ENCODE results near the gene PREX1.
"Not testable (repeated sequence)": the region's sequence is repeated elsewhere in the genome, so short reads cannot be mapped to it uniquely, and the experiment has no call there.

Gene PREX1

DNA sequence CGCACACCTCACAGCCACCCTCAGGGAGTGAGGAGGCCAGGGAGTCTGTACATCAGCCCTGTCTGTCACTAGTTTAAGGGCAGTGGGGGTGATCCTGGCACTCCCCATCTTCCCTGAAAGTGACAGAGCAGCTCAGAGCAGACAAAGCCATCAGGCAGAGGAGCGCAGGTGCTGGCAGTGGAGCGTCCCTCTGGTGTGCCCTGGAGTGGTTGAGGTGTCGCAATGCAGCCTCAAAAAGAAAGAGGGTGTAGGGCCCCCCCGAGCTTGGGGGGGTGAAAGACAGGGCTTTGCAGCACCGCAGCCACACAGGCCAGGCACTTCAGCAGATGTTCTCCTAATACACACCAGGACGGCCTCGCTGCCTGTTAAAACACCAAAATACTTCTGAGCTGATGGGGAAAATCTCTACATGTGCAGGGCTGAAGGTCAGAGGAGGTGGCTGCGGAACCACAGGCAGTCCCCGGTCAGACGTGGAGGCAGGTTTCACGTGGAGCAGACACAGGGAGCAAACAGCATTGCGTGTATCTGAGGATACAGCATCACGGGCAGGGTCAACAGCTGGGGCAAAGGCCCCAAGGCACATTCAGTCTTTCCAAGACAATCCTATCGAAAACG lies 69.5 kb downstream of the PREX1 start:
- no peak for DNase-seq (ENCODE audit: low read depth, low spot score)

DNA sequence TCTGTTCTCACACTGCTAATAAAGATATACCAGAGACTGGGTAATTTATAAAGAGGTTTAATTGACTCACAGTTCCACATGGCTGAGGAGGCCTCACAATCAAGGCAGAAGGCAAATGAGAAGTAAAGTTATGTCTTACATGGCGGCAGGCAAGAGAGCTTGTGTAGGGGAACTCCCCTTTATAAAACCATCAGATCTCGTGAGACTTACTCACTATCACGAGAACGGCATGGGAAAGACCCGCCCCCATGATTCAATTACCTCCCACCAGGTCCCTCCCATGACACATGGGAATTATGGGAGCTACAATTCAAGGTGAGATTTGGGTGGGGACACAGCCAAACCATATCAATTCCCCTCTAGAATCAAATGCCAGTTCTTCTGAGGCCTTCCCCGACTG lies 71.0 kb downstream of the PREX1 start:
- DNase-seq (ENCODE audit: low read depth, low spot score): not testable (repeated sequence)

GRCh38 chr20:48754292-48754691 lies 73.5 kb downstream of the PREX1 start:
- peak; percentile 19 for DNase-seq (ENCODE audit: low read depth, low spot score)

DNA sequence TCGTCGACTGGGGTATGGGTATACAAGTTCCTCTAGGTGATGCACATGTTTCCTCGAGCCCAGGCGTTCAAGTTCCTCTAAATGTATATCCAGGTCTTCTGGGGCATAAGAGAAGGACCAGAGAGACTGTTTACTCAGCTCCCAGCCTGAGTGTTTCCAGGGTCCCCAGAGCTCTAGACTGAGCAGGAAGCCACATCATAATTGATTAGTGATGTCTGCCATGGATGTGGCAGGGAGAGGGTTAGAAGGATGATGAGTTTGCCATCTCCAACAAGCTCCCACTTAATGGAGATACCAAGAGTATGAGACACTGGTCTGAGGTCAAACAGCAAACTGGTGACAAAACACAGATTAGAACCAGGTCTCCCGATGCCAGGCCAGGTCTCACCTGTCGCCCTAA lies 74.8 kb downstream of the PREX1 start:
- DNase-seq (ENCODE audit: low read depth, low spot score): no peak

DNA sequence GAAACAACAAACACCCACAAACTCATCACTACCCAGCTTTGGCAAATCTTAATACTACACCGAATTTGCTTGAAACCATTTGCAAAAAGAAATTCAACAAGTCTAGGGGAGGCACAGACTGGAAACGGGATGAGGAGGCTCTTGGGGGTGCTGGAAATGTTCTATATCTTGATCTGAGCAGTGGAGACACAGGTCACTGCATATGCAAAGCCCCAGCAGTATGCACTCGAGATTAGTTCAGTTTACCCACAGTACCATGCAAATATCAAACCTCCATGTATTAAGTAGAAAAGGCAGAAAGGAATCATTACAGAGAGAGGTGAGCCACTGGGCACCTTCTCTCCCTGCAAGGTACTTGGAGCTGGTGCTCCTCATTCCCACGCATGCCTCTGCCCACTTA lies 75.9 kb downstream of the PREX1 start:
- DNase-seq (ENCODE audit: low read depth, low spot score): no peak

DNA sequence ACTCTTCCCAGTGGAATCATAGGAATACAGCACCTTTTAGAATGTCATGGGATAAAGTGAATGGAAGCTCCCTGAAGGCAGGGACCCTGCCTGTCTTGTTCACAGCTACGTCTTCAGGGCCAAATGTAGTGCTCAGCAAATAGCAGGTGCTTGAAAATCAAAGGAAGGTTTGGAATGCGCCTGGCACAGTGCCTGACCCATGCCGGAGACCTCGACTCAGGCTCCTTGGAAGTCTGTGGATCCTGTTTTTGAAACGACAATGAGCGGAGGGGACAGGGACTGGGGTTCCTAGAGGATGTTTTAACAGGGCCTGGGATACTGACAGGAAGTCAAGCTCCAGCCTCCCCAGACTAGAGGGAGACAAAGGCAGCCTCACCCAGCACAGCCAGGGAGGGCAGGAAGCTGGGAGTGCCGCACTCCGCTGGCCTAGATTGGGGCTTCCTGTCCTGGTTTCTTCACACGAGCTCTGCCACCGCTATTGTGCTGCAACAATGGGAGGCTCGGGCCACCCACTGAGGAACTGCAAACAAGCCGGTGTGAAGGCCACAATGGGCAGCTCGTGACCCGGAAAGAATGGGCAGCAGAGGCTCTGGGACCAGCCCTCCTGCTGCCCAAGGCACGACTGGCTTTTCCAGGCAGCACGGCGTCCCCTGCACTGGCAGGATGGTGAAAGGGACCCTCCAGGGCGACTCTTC lies 76.7 kb downstream of the PREX1 start:
- DNase-seq (ENCODE audit: low read depth, low spot score): peak; percentile 77

DNA sequence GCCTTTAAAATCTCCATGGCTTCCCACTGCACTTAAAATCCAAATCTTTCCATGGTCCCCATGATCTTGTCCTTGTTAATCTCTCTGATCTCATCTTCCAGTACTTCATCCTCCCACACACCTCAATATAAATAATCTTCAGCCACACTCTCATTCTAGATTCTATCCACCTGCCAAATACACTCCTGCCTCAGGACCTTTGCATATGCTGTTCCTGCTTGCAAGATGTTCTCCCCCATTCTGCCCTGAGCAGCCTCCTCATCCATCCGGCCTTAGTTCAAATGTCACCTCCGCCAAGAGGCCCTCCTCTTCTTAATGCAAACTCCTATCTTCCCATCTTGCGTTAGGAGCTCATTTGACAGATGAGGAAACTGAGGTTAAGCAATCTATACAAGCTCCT lies 77.4 kb downstream of the PREX1 start:
- DNase-seq (ENCODE audit: low read depth, low spot score): no peak

DNA sequence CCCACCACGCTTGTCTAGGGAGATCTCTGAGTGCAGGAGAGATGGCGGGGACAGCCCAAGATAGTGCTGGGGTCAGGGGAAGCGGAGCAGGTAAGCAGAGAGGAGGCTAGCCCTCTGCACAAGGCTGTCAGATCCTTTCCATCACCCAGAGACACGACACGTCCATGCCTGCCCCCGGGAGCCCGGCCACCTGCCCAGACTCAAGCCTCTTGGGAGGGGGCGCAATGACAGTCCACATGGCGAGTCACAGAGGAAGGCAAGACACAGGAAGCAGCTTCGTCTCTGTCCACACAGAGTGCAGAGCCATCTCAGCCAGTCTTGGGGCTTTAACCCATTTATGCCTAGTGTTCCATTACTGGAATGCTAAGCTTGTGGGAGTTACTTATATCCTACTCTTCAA lies 78.4 kb downstream of the PREX1 start:
- no peak for DNase-seq (ENCODE audit: low read depth, low spot score)

- no peak for DNase-seq (ENCODE audit: low read depth, low spot score)
Observed at GRCh38 chr20:48748556-48748955, 79.2 kb downstream of the PREX1 start.

DNA sequence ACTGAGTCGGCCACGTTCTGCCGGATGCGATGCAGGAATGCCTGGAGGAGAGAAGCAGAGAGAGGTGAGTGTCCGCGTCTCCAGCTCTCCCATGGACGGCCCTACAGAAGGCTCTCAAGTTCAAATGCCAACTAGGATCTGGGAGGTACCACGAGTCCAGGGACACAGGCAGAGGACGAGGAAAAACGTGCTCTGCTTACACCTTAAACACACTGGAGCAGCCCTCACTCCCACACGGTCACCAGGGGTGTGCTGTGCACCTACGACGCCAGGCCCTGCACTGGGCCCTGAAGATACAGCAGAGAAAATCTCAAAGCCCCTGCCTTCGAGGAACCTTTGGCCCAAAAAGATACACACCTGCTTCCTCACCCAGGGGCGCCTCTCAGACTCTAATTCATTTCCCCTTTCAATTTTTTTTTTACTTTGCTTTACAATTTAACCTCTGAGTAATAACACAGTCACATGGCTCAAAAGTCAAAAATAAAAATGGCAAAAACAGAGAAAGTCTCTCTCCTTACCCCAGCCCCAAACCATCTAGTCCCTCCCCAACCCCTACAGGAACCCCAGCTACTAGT lies 79.9 kb downstream of the PREX1 start:
- no peak for DNase-seq (ENCODE audit: low read depth, low spot score)

- DNase-seq (ENCODE audit: low read depth, low spot score): no peak
Observed at GRCh38 chr20:48745330-48745729, 82.5 kb downstream of the PREX1 start.

DNA sequence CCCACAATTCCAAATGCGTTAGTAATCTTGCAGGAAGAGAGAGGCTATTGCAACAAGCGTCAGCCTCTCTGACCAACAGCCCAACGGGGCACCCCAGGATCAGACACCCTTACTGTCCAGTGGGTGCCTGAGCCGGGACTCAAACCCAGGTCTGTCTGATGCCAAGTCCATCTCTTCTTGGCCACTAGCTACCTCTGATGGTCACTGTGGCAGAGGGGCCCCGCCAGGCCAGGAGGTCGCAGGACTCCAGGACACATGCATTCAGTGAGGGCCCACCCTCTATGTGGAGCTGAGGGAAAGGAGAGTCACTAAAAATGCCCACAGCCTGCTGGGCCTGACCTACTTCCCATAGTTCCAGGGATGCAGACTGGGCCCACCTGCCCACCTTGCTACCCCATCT lies 83.3 kb downstream of the PREX1 start:
- DNase-seq (ENCODE audit: low read depth, low spot score): no peak

DNA sequence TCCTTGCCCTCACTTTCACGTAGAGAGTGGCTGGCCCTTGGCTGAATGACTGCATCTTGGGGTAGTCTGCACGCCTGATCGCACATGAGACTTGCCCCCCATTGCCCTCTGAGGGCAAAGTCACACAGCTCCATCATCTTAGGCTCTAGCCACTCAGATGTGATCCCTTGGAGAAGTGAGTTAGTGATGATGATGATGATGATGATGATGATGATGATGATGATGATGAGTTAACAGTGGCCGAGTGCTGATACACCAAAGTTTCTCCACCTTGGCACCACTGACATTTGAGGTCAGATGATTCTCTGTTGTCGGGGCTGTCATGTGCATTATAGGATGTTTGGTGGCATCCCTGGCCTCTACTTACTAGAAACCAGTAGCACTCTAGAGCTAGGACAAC lies 84.0 kb downstream of the PREX1 start:
- DNase-seq (ENCODE audit: low read depth, low spot score): no peak

DNA sequence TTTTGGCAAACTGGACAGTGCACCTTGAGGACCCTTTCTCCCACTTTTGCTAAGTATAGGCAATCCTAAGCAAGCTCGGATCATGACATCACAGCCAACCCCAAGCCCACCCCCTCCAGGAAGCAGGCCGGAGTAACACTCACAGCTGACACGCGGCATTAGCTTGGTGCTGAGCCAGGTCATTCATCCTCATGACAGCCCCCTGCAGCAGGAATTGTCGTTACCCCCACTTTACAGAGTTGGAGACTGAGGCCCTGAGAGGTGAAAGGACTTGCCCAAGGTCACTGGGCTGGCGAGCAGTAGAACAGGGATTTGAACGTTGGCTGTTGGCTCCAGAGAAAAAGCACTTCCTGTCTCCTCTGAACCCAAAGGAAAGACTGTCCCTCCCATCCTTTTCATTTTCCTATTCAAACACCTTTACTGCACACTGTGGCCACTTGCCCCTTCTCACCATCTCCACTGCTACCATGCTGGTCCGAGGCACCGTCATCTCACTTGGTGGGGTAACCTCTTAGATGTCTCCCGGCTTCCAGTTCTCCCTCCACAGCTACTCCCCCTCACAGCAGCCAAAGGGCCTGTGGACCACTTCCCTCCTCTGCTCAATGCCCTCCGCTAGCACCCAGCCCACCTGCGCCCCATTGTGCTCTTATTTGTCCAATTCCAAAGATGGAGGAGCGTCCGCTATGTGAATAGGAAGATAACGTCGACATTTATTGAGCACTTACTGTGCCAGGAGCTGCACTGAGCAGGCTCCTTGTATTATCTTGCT lies 84.7 kb downstream of the PREX1 start:
- no peak for DNase-seq (ENCODE audit: low read depth, low spot score)

DNA sequence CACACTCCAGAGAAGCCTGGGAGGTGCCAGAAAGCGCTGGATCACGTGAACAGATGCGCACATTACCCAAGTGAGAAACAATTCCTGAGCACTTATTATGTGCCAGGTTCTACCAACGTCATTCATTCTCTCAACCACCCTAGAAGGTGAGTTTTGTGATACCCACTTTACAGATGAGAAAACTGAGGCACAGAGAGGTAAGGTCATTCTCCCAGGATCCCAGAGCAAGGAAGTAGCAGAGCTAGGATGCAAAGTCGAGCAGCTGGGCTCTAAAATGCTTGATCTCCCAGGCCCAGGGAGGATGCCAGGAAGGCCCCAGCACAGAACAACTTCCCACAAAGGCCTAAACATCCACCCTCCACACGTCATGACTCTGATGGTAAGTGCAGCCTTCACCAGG lies 85.6 kb downstream of the PREX1 start:
- DNase-seq (ENCODE audit: low read depth, low spot score): no peak

- no peak for DNase-seq (ENCODE audit: low read depth, low spot score)
Observed at GRCh38 chr20:48741669-48742068, 86.1 kb downstream of the PREX1 start.

DNA sequence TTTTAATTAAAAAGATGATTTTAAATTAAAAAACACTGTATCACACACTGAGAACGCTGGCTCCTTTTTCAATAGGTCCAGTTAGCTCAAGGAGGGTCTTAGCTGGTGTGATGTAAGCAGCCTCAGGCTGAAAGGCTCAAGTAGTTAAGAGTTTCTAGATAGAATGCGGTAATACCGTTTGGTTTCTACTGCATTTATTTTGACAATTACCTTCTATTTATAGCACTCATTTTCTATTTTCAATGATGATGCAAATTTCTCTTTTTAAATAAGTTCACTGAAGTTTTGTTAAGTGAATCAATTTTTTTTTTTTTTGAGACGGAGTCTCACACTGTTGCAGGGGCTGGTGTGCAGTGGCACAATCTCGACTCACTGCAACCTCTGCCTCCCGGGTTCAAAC lies 87.1 kb downstream of the PREX1 start:
- DNase-seq (ENCODE audit: low read depth, low spot score): no peak

GRCh38 chr20:48740292-48740649 lies 87.5 kb downstream of the PREX1 start:
- no peak for DNase-seq (ENCODE audit: low read depth, low spot score)

GRCh38 chr20:48739395-48740291 lies 88.2 kb downstream of the PREX1 start:
- DNase-seq (ENCODE audit: low read depth, low spot score): no peak

DNA sequence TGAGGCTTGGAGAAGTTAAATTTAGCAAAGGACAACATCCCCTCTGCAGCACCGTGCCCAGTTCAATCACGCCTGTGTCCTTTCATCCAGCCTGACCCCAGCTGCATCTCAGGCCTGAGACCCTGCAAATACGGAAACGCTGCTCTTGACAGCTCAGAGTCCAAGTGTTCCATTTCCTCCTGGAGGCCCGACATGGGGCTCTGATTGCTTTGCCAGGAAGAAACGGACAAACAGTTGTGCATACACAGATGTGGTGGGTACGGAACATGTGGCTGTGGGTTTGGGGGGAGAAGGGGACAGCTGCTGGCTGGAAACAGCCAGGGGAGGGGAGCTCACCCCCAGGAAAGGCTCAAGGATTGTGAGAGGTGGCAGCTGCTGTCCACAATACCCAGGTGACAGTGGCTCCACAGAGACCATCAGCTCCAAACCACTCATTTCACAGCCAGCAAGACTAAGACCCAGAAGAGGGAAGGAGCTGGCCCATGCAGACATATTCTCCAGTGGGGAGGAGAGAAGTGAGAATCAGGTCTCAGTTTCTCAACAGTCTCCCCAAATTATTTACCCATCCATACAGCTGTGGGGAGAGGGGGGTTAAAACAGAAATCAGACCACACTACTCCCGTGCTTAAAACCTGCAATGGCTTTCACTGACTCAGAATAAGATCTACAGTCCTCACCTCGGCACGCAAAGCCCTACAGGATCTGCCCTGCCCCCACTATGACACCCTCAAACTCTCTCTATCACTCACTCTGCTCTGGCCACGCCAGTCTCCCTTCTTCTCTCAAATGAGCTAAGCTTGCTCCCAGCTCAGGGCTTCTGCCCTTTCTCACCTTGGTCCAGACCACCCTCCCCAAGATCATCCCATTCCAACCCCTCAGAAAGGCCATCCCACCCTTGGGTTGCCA lies 89.1 kb downstream of the PREX1 start:
- DNase-seq (ENCODE audit: low read depth, low spot score): no peak

DNA sequence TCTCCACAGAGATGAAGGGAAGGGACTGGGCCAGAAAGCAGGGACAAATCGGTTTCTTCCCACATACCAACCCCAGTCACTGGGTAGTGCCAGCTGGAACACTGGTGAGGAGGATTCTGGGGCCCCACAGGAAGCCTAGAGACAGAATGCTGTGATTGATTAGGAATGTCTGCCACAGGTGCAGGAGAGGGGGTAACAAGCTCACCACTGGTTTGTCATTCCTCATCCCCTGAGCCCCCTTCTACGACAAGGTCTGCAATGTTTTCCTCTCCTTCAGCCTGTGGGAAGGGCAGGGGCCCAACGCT lies 89.8 kb downstream of the PREX1 start:
- no peak for DNase-seq (ENCODE audit: low read depth, low spot score)

All from ELF-1 (cell line).